ENCODE data around the gene KRT82. TPM values are rescaled to one million over a fixed set of nuclear protein-coding genes. Genes with fewer than 3 reads are reported as not detected.

The KRT82 gene
- total RNA-seq, 2 donors from 2014 or later, result not detected

GRCh38 chr12:52380271-52380694 lies 25.9 kb downstream of the KRT82 start:
- no peaks in the 10 kb centered on the region for H3K9me3 Mint-ChIP-seq
- H3K36me3 Mint-ChIP-seq (ENCODE audit: insufficient read depth in 2 of 2), result no peaks in the 10 kb centered on the region
- ATAC-seq (replicated peaks in 1 of 2), result no peak
- H3K4me3 Mint-ChIP-seq, result no peak overlapping the region
- peak in 1 of 2 donors; percentile 13 for DNase-seq
- peaks cover 10% of the 10 kb centered on the region for H3K4me1 Mint-ChIP-seq (ENCODE audit: low read depth)
- no peak overlapping the region for H3K27ac Mint-ChIP-seq
- peaks cover 10% of the 10 kb centered on the region for H3K27me3 Mint-ChIP-seq (ENCODE audit: low read depth)

- H3K27ac Mint-ChIP-seq, result no peak overlapping the region
- no peaks in the 10 kb centered on the region for H3K9me3 Mint-ChIP-seq
- H3K36me3 Mint-ChIP-seq (ENCODE audit: insufficient read depth in 2 of 2), result no peaks in the 10 kb centered on the region
- peaks cover 10% of the 10 kb centered on the region for H3K4me1 Mint-ChIP-seq (ENCODE audit: low read depth)
- no peak for ATAC-seq (replicated peaks in 1 of 2)
- no peak for DNase-seq
- H3K27me3 Mint-ChIP-seq (ENCODE audit: low read depth), result peaks cover 10% of the 10 kb centered on the region
- H3K4me3 Mint-ChIP-seq, result no peak overlapping the region
These were observed 26.6 kb downstream of the KRT82 start for GRCh38 chr12:52379536-52379935.

DNA sequence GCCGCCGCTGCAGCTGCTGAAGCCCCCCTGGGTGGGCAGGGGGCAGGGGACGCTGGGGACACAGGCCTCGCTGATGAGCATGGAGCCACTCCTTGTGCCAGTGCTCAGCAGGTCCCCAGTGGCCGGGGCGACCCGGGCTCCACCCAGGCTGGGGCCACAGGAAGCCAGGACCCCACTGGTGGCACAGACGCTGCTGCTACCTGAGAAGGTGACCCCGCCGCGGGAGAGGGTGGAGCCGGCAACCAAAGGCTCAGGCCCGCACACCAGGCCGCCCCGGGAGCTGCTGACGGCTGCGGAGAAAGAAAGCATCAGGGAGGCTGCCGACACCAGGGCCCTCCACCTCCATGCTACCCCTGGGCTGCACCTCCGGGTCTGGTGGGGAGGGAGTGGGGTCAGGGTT lies 28.0 kb downstream of the KRT82 start:
- peaks cover 10% of the 10 kb centered on the region for H3K27me3 Mint-ChIP-seq (ENCODE audit: low read depth)
- peaks cover 8% of the 10 kb centered on the region for H3K4me1 Mint-ChIP-seq (ENCODE audit: low read depth)
- no peaks in the 10 kb centered on the region for H3K36me3 Mint-ChIP-seq (ENCODE audit: insufficient read depth in 2 of 2)
- H3K27ac Mint-ChIP-seq, result no peak overlapping the region
- DNase-seq (no peak), ATAC-seq (replicated peaks in 1 of 2) (no peak)
- H3K4me3 Mint-ChIP-seq, result no peak overlapping the region
- no peaks in the 10 kb centered on the region for H3K9me3 Mint-ChIP-seq

GRCh38 chr12:52377266-52377665 lies 28.9 kb downstream of the KRT82 start:
- Mint-ChIP-seq H3K27me3 (ENCODE audit: low read depth) (peaks cover 10% of the 10 kb centered on the region), H3K27ac (no peak overlapping the region), H3K4me3 (no peak overlapping the region), H3K9me3 (no peaks in the 10 kb centered on the region), H3K4me1 (ENCODE audit: low read depth) (no peaks in the 10 kb centered on the region), H3K36me3 (ENCODE audit: insufficient read depth in 2 of 2) (no peaks in the 10 kb centered on the region)
- DNase-seq, result no peak
- no peak for ATAC-seq (replicated peaks in 1 of 2)

GRCh38 chr12:52372216-52373154 lies 33.6 kb downstream of the KRT82 start:
- DNase-seq (peak; percentile 57 to 61), ATAC-seq (replicated peaks in 1 of 2) (peak; percentile 44 to 50)
- Mint-ChIP-seq H3K9me3 (no peaks in the 10 kb centered on the region), H3K27me3 (ENCODE audit: low read depth) (peaks cover 22% of the 10 kb centered on the region), H3K27ac (peak overlapping the region; percentile 27), H3K4me3 (no peak overlapping the region), H3K4me1 (ENCODE audit: low read depth) (no peaks in the 10 kb centered on the region), H3K36me3 (ENCODE audit: insufficient read depth in 2 of 2) (no peaks in the 10 kb centered on the region)

DNA sequence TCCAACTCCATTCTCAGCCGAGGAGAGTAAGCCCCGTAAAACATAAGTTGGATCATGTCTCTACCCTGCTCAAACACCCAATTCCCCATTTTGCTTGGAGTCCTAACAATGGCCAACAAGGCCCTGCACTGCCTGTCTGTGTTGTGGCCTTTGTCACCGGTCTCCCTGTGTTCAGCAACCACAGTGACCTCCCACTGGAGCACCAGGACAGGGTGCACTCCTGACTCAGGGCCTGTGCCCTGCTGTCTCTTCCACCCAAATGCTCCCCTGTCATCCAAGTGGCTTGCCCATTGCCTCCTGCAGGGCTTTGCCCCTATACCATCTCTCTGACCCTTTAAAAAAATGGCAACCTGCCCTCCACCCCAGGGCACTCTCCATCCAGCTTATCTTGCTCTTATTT lies 34.4 kb downstream of the KRT82 start:
- no peaks in the 10 kb centered on the region for H3K36me3 Mint-ChIP-seq (ENCODE audit: insufficient read depth in 2 of 2)
- H3K4me1 Mint-ChIP-seq (ENCODE audit: low read depth), result no peaks in the 10 kb centered on the region
- H3K27me3 Mint-ChIP-seq (ENCODE audit: low read depth), result peaks cover 22% of the 10 kb centered on the region
- H3K27ac Mint-ChIP-seq, result no peak overlapping the region
- DNase-seq (no peak), ATAC-seq (replicated peaks in 1 of 2) (no peak)
- no peak overlapping the region for H3K4me3 Mint-ChIP-seq
- H3K9me3 Mint-ChIP-seq, result no peaks in the 10 kb centered on the region

GRCh38 chr12:52370926-52371608 lies 35.1 kb downstream of the KRT82 start:
- Mint-ChIP-seq H3K27me3 (ENCODE audit: low read depth) (peaks cover 17% of the 10 kb centered on the region), H3K36me3 (ENCODE audit: insufficient read depth in 2 of 2) (no peaks in the 10 kb centered on the region), H3K27ac (no peak overlapping the region), H3K9me3 (no peaks in the 10 kb centered on the region), H3K4me3 (no peak overlapping the region), H3K4me1 (ENCODE audit: low read depth) (no peaks in the 10 kb centered on the region)
- no peak for ATAC-seq (replicated peaks in 1 of 2)
- no peak for DNase-seq

- DNase-seq (no peak), ATAC-seq (replicated peaks in 1 of 2) (no peak)
These were observed 36.3 kb downstream of the KRT82 start for GRCh38 chr12:52369809-52370208.

GRCh38 chr12:52369211-52369610 lies 36.9 kb downstream of the KRT82 start:
- no peak overlapping the region for H3K27ac Mint-ChIP-seq
- DNase-seq, result no peak
- H3K9me3 Mint-ChIP-seq, result no peaks in the 10 kb centered on the region
- H3K4me1 Mint-ChIP-seq (ENCODE audit: low read depth), result no peaks in the 10 kb centered on the region
- H3K27me3 Mint-ChIP-seq (ENCODE audit: low read depth), result peaks cover 12% of the 10 kb centered on the region
- no peak overlapping the region for H3K4me3 Mint-ChIP-seq
- ATAC-seq (replicated peaks in 1 of 2), result no peak
- no peaks in the 10 kb centered on the region for H3K36me3 Mint-ChIP-seq (ENCODE audit: insufficient read depth in 2 of 2)

More at GRCh38 chr12:52369809-52370208, 36.3 kb downstream of the KRT82 start:
- no peaks in the 10 kb centered on the region for H3K9me3 Mint-ChIP-seq
- no peak overlapping the region for H3K4me3 Mint-ChIP-seq
- no peaks in the 10 kb centered on the region for H3K36me3 Mint-ChIP-seq (ENCODE audit: insufficient read depth in 2 of 2)
- no peaks in the 10 kb centered on the region for H3K4me1 Mint-ChIP-seq (ENCODE audit: low read depth)
- no peak overlapping the region for H3K27ac Mint-ChIP-seq
- H3K27me3 Mint-ChIP-seq (ENCODE audit: low read depth), result peaks cover 12% of the 10 kb centered on the region

DNA sequence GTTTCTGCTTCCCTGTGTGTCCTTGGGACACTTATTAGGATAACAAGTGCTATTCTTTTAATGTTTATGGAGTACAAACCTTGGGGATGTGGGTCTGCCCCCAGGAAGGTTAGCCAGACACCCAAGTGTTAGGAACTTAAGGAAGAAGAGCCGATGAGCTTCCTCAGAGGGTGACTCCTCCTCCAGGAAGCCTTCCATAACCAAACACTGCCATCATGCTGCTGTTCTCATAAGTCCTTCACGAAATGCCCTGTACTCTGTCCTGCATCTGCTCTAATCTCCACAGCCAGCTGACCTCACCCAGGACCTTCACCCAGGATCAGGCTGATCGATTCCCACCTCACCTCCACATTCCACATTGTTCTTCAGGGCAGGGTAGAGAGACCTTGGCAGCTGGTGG lies 37.6 kb downstream of the KRT82 start:
- H3K27ac Mint-ChIP-seq, result no peak overlapping the region

DNA sequence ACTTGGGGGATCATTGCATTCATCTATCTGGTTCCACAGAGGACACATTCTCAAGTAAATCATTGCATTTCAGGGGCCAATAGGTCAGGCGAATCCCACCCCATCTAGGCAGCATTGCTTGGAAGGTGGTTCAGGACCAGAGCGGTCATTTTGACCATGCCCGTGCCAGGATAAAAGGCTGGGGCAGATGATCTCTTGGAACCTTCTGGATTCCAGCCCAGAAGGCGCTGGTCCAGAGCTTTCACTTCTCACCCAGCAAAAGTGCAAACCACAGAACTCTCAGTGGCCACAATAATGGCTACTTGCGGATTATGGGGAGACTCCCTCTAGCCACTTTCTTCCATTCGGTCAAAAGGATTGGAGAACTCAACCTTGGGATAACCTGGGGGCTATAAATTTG lies 38.3 kb downstream of the KRT82 start:
- Mint-ChIP-seq H3K4me1 (ENCODE audit: low read depth) (no peaks in the 10 kb centered on the region), H3K9me3 (no peaks in the 10 kb centered on the region), H3K27me3 (ENCODE audit: low read depth) (peaks cover 12% of the 10 kb centered on the region), H3K36me3 (ENCODE audit: insufficient read depth in 2 of 2) (no peaks in the 10 kb centered on the region), H3K27ac (no peak overlapping the region), H3K4me3 (no peak overlapping the region)
- DNase-seq (no peak), ATAC-seq (replicated peaks in 1 of 2) (no peak)

More for the DNA sequence above, 37.6 kb downstream of the KRT82 start:
- Mint-ChIP-seq H3K9me3 (no peaks in the 10 kb centered on the region), H3K36me3 (ENCODE audit: insufficient read depth in 2 of 2) (no peaks in the 10 kb centered on the region), H3K4me3 (no peak overlapping the region), H3K4me1 (ENCODE audit: low read depth) (no peaks in the 10 kb centered on the region), H3K27me3 (ENCODE audit: low read depth) (peaks cover 12% of the 10 kb centered on the region)
- no peak for DNase-seq
- ATAC-seq (replicated peaks in 1 of 2), result no peak

DNA sequence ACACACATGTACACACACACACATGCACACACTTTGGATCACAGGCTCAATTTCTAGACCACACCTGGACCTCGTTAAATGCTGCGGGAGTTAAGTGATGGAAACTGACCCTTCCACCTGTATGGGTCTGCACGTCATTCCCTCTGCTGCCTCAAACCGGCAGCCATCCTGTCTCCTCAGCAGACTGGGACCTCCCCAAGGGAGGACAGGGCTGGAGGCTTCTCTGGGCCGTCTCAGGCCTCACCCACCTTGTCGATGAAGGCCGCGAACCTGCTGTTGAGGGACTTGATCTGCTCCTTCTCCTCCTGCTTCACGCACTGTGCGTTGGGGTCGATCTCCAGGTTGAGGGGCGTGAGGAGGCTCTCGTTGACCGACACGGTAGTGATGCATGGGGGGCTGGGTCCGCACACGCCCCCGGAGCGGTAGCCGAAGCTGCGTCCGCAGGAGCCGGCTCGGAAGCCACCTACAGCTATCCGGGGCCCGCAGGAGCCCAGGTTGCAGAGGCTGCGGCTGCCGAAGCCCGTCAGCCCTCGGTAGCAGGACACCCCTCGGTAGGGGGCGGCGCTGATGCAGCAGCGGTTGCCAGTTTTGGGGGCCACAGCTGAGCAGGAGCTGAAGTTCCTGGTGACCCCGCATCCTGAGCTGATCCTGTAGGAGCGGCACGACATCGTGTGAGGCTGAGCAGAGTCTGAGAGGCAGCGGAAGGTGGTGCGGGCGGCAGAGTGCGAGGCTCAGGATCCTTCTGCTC lies 39.2 kb downstream of the KRT82 start, which contains the start of gene KRT85:
KRT85 (minus strand) TSS at position 744 of the 748 bp plus-strand sequence; CDS start at position 668, 76 bp downstream.
- H3K36me3 Mint-ChIP-seq (ENCODE audit: insufficient read depth in 2 of 2), result no peaks in the 10 kb centered on the region
- ATAC-seq (replicated peaks in 1 of 2), result no peak
- no peak within 1 kb of the TSS for H3K27ac Mint-ChIP-seq
- H3K27me3 Mint-ChIP-seq (ENCODE audit: low read depth), result peaks cover 12% of the 10 kb centered on the region
- no peak for DNase-seq
- no peak within 1 kb of the TSS for H3K4me3 Mint-ChIP-seq
- H3K4me1 Mint-ChIP-seq (ENCODE audit: low read depth), result no peaks in the 10 kb centered on the region
- no peaks in the 10 kb centered on the region for H3K9me3 Mint-ChIP-seq

Measured in activated T-cell treated with anti-CD3 and anti-CD28 coated beads, Interleukin-2, amount 50 U/mL, for 72 hours (primary cell).